ENCODE results near the gene VWA8.
A peak's percentile ranks its signal among the peaks of the same experiment; 100 is the strongest.
"Not testable (repeated sequence)": the region's sequence is repeated elsewhere in the genome, so short reads cannot be mapped to it uniquely, and the experiment has no call there.

VWA8 gene

GRCh38 chr13:41678848-41679247 is 282.1 kb downstream of the VWA8 start:
- no peak for DNase-seq

- DNase-seq: no peak
Observed at GRCh38 chr13:41678249-41678648, 282.7 kb downstream of the VWA8 start.

GRCh38 chr13:41675306-41675705 is 285.6 kb downstream of the VWA8 start:
- no peak for DNase-seq

GRCh38 chr13:41674246-41674645 is 286.7 kb downstream of the VWA8 start:
- DNase-seq: no peak

- DNase-seq: no peak
Observed at GRCh38 chr13:41673640-41674039, 287.3 kb downstream of the VWA8 start.

GRCh38 chr13:41670873-41671443 is 290.0 kb downstream of the VWA8 start:
- no peak for DNase-seq

GRCh38 chr13:41668130-41668757 is 292.7 kb downstream of the VWA8 start:
- peak in 1 of 2 experiments; percentile 17 for DNase-seq

- no peak for DNase-seq
Observed at GRCh38 chr13:41666644-41667043, 294.3 kb downstream of the VWA8 start.

- no peak for DNase-seq
Observed at GRCh38 chr13:41660411-41660810, 300.5 kb downstream of the VWA8 start.

GRCh38 chr13:41658057-41658661 is 302.8 kb downstream of the VWA8 start:
- DNase-seq: no peak

- no peak for DNase-seq
Observed at GRCh38 chr13:41655997-41656396, 304.9 kb downstream of the VWA8 start.

- no peak for DNase-seq
Observed at GRCh38 chr13:41654796-41655195, 306.1 kb downstream of the VWA8 start.

GRCh38 chr13:41652735-41653361 is 308.1 kb downstream of the VWA8 start:
- DNase-seq: peak in 1 of 2 experiments; percentile 16

GRCh38 chr13:41651413-41652058 is 309.4 kb downstream of the VWA8 start:
- DNase-seq: no peak

- DNase-seq: no peak
Observed at GRCh38 chr13:41650706-41651105, 310.2 kb downstream of the VWA8 start.

- no peak for DNase-seq
Observed at GRCh38 chr13:41649659-41650058, 311.2 kb downstream of the VWA8 start.

GRCh38 chr13:41648314-41648935 is 312.5 kb downstream of the VWA8 start:
- no peak for DNase-seq

GRCh38 chr13:41647699-41648313 is 313.1 kb downstream of the VWA8 start:
- DNase-seq: not testable (repeated sequence)

- no peak for DNase-seq
Observed at GRCh38 chr13:41645331-41645730, 315.6 kb downstream of the VWA8 start.

GRCh38 chr13:41644742-41645141 is 316.2 kb downstream of the VWA8 start:
- no peak for DNase-seq

GRCh38 chr13:41643507-41643906 is 317.4 kb downstream of the VWA8 start:
- DNase-seq: no peak

GRCh38 chr13:41641961-41642360 is 318.9 kb downstream of the VWA8 start:
- DNase-seq: no peak

- DNase-seq: no peak
Observed at GRCh38 chr13:41641429-41641828, 319.5 kb downstream of the VWA8 start.
